Mesenteric fat pad (tissue), 1 donor: ENCODE data around the gene NDUFV3. TPM values are rescaled to one million over a fixed set of nuclear protein-coding genes. Genes with fewer than 3 reads are reported as not detected.
A peak's percentile ranks its signal among the peaks of the same experiment; 100 is the strongest.
"Not testable (repeated sequence)": the region's sequence is repeated elsewhere in the genome, so short reads cannot be mapped to it uniquely, and the experiment has no call there.

Source experiments
- DNase-seq: peaks from one replicate; pipeline ENCODE4 v3.0.0-alpha.2; 2020; ENCODE audit warnings: low spot score
- long read RNA-seq: library from polyadenylated mRNA; unstranded; transcript quantifications from one replicate; pipeline ENCODE4 v2.0.0, GENCODE V29; 2020
- total RNA-seq: library from RNA; stranded (reverse); fragmentation: NEBNext Ultra II Directional; extraction: Animal tissue kit (Norgen Biotek cat#: 25700); gene quantifications from one replicate; pipeline ENCODE4 v1.2.1, GENCODE V29; 2021
- donor health status: DM: yes; HTN: yes; CAD: no.

The NDUFV3 gene
- total RNA-seq, result 40.8 TPM
- long read RNA-seq, full-length matches to known transcripts, result 119 of 143 reads
- long read RNA-seq, partial matches to known transcripts, result 13 of 143 reads
- long read RNA-seq, other reads (novel, unspliced or antisense), result 11 of 143 reads

DNA sequence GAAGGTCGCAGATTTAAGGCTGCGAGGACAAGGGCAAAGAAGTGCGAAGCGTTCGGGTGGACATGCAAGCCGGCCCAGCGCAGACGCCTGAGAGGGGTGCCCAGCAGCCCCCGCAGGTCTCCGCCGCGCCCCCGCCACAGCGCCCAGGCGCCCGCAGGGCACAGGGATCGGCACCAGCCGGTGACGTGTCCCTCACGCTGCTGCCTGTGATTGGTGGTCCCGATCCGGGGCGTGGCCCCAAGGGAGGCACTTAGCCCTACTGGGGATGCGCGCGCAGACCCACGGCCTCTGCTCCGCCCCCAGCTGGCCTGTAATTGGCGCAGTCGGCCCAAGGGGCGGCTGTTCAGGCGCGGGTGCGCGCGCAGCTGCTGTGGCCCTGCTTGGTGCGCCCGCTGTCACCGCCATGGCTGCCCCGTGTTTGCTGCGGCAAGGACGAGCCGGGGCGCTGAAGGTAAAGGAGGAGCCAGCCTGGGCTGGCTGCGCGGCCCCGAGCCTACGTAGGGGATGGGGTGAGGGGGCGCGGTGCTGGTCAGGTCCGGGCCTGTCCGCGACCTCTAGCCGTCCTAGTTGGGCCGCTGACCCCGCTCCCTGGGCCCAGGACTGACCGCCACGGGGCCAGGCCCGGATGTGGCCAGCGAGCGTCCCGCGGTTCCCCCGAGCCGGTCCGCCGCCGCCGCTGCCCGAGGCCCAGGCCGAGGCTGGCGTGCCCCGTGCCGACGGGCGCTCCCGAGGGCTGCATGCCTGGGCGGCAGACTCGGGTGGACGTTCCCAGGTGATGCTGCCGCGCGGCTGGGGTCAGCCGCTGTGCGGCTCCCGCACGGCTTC is at the start of gene NDUFV3:
Gene NDUFV3 (plus strand): TSS at position 379 of the 825 bp plus-strand sequence. CDS start 25 bp downstream, at position 404.
- DNase-seq, result peak; percentile 100

GRCh38 chr21:42844411-42845113 is 48.5 kb upstream of the NDUFV3 start:
- peak; percentile 83 for DNase-seq

GRCh38 chr21:42845296-42845965 is 47.7 kb upstream of the NDUFV3 start:
- peak; percentile 68 for DNase-seq

DNA sequence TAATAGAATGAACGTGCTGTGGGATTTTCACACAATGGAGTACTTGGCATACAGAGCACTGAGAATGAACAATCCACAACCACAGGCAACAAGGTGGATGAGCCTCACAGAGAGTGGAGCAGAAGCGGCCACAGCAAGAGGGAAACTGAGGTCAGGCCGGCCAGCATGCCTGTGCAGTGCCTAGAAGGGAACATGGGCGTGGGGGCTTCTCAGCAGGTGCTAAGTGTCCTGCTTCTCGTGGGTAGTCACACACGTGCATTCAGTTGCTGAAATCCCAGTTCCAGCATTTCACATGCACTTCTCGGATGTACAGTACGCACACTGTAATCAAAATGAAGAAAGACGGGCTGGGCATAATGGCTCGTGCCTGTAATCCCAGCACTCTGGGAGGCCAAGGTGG is 46.9 kb upstream of the NDUFV3 start:
- peak; percentile 72 for DNase-seq

DNA sequence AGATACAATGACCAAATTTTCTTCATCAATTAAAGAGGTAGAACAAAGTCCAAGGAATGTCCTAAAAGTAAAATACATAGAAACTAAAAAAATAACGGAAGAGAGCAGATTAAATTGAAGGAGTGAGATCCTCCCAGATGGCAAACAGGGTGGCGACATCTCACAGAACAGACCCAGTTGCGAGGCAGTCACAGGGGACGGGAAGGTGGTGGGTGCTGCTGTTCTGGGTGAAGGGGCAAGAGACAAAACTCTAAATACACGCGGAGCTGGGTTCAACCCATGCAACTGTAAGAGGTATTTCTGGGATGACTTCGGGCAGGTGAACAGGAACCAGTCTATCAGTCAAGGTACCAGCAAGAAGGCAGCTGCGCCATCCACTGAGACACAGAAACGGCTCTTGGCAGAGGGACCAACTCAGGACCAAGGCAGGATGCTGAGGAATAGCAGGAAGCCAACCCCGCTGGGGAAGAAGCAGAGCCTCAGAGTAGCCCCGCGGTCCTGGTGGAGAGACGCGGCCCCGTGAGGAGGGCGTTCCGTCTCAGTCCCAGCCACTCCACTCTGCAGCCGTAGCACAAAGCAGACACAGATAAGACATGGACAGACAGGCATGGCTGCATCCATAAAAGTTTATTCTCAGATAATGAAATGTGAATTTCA is 45.9 kb upstream of the NDUFV3 start:
- peak; percentile 62 for DNase-seq

DNA sequence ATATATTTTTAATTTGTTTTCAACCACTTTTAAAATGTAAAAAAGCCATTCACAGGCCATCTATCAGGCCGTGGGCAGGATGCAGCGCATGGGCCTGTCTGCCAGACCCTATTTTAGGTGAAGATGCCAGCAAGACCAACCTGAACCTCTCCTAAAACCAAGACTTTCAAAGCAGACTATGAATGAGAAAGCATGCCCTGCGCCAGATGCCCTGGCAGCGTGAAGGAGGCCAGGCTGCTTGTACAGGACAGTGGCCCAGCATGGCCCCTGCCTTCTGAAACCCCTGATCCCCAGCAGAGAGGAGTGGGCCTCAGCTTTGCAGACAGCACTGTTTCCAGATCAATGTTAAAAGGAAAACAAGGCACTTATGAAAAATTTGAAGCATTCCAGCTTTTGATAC is 45.4 kb upstream of the NDUFV3 start:
- DNase-seq, result no peak

DNA sequence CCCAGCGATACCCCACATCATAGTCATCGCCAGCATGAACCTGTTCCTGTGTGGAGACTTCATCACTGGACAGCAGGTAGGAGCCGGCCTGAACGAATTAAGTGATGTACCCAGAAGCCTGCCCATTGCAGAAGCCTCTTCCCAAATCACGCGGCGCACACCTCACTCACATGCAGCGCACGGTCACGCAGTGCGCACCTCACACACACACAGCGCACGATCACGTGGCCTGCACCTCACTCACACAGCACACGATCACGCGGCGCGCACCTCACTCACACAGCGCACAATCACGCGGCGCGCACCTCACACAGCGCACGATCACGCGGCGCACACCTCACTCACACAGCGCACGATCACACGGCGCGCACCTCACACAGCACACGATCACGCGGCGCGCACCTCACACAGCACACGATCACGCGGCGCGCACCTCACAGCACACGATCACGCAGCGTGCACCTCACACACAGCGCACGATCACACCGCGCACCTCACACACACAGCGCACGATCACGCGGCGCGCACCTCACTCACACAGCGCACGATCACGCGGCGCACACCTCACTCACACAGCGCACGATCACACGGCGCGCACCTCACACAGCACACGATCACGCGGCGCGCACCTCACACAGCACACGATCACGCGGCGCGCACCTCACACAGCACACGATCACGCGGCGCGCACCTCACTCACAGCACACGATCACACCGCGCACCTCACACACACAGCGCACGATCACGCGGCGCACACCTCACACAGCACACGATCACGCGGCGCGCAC is 44.8 kb upstream of the NDUFV3 start:
- not testable (repeated sequence) for DNase-seq

DNA sequence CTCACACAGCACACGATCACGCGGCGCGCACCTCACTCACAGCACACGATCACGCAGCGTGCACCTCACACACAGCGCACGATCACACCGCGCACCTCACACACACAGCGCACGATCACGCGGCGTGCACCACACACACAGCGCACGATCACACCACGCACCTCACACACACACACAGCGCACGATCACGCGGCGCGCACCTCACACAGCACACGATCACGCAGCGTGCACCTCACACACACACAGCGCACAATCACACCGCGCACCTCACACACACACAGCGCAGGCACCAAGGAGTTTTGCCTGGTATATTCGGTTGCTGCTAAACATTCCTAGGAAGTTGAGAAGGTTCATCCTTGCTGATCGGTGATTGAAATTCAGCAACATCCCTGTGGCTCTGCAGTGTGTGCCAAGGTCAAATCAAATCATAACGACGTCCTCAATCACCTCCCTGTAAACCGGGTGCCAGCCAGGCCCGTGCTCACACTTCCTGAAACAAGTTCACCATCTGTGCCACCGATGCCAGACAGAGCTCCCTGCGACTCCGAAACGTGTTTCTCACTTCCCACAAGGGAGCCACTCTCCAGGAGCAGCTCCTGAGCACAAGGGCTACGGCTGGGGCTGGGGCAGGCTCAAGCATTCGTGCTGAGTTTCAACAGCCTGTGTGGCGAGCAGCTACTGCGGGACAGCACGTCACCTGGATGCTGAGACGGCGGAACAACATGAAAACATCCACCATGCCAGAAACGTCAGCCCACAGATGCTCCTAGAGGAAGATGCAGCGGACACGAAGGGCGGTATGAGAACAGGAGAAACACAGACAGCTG is 44.0 kb upstream of the NDUFV3 start:
- no peak for DNase-seq

DNA sequence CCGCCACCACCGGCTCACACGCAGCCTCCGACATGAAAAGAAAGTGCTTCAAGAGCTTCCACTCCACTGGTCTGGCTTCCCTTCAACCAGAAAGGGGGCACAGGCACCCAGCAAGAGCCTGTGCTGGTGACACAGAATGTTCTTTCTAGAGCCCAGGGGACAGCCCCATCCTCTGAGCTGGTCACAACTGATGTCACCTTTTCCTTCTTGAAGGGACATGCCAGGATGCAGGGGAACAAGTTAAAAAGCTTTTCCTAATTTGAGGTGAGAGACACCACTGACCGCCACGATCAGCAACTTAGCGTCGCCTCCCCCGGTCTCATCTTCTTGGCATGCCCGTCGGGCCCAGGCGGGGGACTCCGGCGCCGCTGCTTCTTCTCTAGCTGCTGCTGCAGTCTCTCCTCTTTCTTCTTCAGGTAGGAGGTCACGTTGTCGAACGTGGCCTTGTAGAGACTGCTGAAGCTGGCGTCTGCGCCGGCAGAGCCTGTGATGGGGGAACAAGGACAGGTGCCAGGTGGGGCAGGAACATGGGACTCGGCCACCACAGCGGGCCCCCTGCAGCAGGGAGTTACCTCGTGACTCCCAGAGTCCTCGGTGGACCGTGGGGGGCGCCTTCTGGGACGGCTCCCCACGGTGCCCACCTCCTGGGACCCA is 43.2 kb upstream of the NDUFV3 start:
- DNase-seq, result no peak

DNA sequence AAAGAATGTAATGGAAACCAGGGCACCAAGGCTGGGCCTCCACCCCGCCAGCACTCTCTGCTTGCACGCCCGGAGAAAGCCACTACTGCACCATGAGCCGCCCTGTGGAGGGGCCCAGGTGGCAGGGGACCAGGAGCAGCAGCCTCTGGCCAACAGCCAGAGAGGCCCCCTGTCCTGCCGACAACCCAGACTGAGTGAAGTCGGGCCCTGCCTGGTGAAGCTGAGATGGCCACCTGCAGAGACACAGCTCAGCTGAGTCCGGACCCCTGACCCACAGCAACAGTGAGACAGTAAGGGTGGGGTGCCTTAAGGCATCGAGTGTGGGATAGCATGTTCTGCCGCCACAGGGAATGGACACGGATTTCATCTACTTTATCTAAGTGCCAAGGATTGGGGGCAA is 42.6 kb upstream of the NDUFV3 start:
- no peak for DNase-seq

DNA sequence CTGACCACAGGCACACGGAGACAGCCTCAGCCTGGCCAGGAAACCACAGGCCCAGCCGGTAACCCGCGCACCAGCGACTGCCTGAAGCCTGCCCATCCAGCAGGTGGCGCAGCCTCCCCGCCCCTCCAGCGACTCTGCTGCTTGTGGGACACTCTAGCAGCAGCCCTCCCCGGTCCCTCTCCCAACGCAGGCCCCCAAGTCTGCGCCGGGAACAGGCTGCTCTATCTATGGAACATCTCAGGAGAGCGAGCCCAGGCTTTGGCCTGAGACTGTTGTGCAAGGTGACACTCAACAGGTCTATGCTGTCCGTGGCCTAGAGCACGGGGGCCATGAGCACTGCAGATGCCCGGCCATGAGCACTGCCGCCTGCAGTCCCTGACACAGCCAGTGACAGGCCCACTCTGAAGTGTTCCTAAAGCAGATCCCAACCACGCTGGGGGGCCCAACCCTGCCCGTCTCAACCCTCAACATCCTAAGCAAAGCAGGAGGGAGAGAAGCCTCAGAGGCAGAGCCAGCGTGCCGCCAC is 42.2 kb upstream of the NDUFV3 start:
- no peak for DNase-seq

GRCh38 chr21:42851812-42852665 is 41.1 kb upstream of the NDUFV3 start:
- no peak for DNase-seq

- no peak for DNase-seq
Observed at GRCh38 chr21:42852925-42853570, 40.1 kb upstream of the NDUFV3 start.

GRCh38 chr21:42853621-42854020 is 39.5 kb upstream of the NDUFV3 start:
- DNase-seq, result no peak

GRCh38 chr21:42854246-42855010 is 38.7 kb upstream of the NDUFV3 start:
- DNase-seq, result no peak

DNA sequence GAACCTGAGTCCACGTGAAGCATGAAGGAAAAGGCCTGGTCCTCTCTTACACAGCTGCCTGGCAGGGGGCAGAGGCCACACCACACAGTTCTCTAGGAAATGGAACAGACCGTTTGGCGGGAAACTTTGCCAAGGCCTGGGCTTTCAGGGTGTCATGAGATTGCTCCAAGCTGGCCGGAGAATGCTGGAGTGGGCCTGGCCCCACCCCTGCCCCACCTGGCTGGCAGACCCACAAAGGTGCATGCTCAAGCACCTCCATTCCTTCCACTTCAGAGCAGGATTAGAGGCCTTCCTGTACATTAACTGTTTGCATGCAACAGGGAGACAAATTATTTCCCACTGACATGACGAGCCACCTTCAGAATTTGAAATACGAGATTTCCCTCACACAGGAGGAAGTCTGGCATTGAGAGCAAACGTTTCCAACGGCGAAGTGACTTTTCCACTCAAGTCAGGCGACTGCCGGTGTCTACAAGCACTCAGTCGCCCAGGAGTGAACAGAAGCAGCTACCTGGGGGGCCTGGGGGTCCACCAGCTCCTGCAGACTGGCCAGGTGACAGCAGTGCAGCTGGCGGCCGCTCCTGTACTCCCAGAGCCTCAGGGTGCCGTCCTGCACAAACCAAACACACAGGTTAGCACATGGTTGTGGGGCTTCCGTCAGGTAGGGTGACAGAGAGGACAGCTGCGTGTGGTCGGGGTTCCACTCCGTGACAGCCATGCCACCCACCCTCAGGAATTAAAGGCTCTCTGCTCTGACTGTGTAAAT is 37.8 kb upstream of the NDUFV3 start:
- DNase-seq, result no peak
